Measurements from ENCODE around the gene MIXL1. TPM values are rescaled to one million over a fixed set of nuclear protein-coding genes. Genes with fewer than 3 reads are reported as not detected.
"Not testable (repeated sequence)": the region's sequence is repeated elsewhere in the genome, so short reads cannot be mapped to it uniquely, and the experiment has no call there.

MIXL1 gene
- total RNA-seq, 4 donors from 2014 or later: 0.32 TPM; not detected in 3

GRCh38 chr1:226250511-226250910 lies 27.0 kb downstream of the MIXL1 start:
- in situ Hi-C loops (cut with MboI; ENCODE audit: low pct_ligation_motif_present in 1 of 4, low pct_unique_long_range_greater_than_20kb in 1 of 4, low sequenced_read_pairs in 3 of 4): no loop called here
- Histone ChIP-seq H3K36me3 (no peaks in the 10 kb centered on the region), H3K27ac (no peak overlapping the region), H3K4me3 (no peak overlapping the region), H3K4me1 (peaks cover 0 to 6% (median 0%) of the 10 kb centered on the region in 4 donors), H3K27me3 (no peaks in the 10 kb centered on the region), H3K9me3 (no peaks in the 10 kb centered on the region)
- intact Hi-C loops (cut with DNase I; ENCODE audit: low total_unique reads): no loop called here
- DNase-seq: no peak
- TF ChIP-seq POLR2AphosphoS5 (IDR thresholded peaks at IDR 0.05) (no peak), CTCF (IDR thresholded peaks at IDR 0.05) (no peak), EP300 (IDR thresholded peaks at IDR 0.05; ENCODE audit: low read depth) (no peak), POLR2A (IDR thresholded peaks at IDR 0.05) (no peak)
- 96 to 100% methylated on average over 1 of the region's 1 CpG for WGBS, 2 donors (ENCODE audit: low coverage in 1 of 2)

DNA sequence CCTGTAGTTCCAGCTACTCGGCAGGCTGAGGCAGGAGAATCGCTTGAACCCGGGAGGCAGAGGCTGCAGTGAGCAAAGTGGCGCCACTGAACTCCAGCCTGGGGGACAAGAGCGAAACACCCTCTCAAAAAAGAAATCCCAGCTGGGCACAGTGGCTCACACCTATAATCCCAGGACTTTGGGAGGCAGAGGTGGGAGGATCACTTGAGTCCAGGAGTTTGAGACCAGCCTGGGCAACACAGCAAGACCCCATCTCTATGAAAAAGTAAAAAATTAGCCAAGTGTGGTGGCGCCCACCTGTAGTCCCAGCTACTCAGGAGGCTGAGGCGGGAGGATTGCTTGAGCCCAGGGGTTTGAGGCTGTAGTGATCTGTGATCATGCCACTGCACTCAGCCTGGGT lies 29.4 kb downstream of the MIXL1 start:
- 98 to 100% methylated on average over 2 to 7 of the region's 7 CpGs for WGBS, 2 donors (ENCODE audit: low coverage in 1 of 2)
- H3K36me3 ChIP-seq; H3K9me3 ChIP-seq; H3K4me1 ChIP-seq; in situ Hi-C loops (cut with MboI; ENCODE audit: low pct_ligation_motif_present in 1 of 4, low pct_unique_long_range_greater_than_20kb in 1 of 4, low sequenced_read_pairs in 3 of 4); intact Hi-C loops (cut with DNase I; ENCODE audit: low total_unique reads); DNase-seq; H3K27ac ChIP-seq; H3K4me3 ChIP-seq; H3K27me3 ChIP-seq: not testable (repeated sequence)

- 98 to 100% methylated on average over 1 to 4 of the region's 4 CpGs for WGBS, 2 donors (ENCODE audit: low coverage in 1 of 2)
- TF ChIP-seq POLR2AphosphoS5 (IDR thresholded peaks at IDR 0.05) (no peak), CTCF (IDR thresholded peaks at IDR 0.05) (no peak), EP300 (IDR thresholded peaks at IDR 0.05; ENCODE audit: low read depth) (no peak), POLR2A (IDR thresholded peaks at IDR 0.05) (no peak)
- no peak overlapping the region for H3K27ac ChIP-seq
- intact Hi-C loops (cut with DNase I; ENCODE audit: low total_unique reads) (no loop called here), in situ Hi-C loops (cut with MboI; ENCODE audit: low pct_ligation_motif_present in 1 of 4, low pct_unique_long_range_greater_than_20kb in 1 of 4, low sequenced_read_pairs in 3 of 4) (no loop called here)
- no peaks in the 10 kb centered on the region for H3K4me1 ChIP-seq
- no peaks in the 10 kb centered on the region for H3K9me3 ChIP-seq
- DNase-seq: no peak
- no peaks in the 10 kb centered on the region for H3K36me3 ChIP-seq
- H3K4me3 ChIP-seq: no peak overlapping the region
- no peaks in the 10 kb centered on the region for H3K27me3 ChIP-seq
These were observed 30.5 kb downstream of the MIXL1 start for GRCh38 chr1:226253933-226254332.

GRCh38 chr1:226255380-226255779 lies 31.9 kb downstream of the MIXL1 start:
- Histone ChIP-seq H3K4me3 (no peak overlapping the region), H3K27ac (no peak overlapping the region), H3K9me3 (no peaks in the 10 kb centered on the region), H3K36me3 (no peaks in the 10 kb centered on the region), H3K4me1 (no peaks in the 10 kb centered on the region), H3K27me3 (no peaks in the 10 kb centered on the region)
- intact Hi-C loops (cut with DNase I; ENCODE audit: low total_unique reads) (no loop called here), in situ Hi-C loops (cut with MboI; ENCODE audit: low pct_ligation_motif_present in 1 of 4, low pct_unique_long_range_greater_than_20kb in 1 of 4, low sequenced_read_pairs in 3 of 4) (no loop called here)
- DNase-seq: no peak
- 82 to 87% methylated on average over 3 of the region's 3 CpGs for WGBS, 2 donors (ENCODE audit: low coverage in 1 of 2)
- TF ChIP-seq POLR2A (IDR thresholded peaks at IDR 0.05): no peak

GRCh38 chr1:226261818-226262217 lies 38.4 kb downstream of the MIXL1 start:
- no peak for DNase-seq
- peaks cover 0 to 2% of the 10 kb centered on the region in 2 donors for H3K9me3 ChIP-seq
- no peak overlapping the region for H3K4me3 ChIP-seq
- H3K27ac ChIP-seq: no peak overlapping the region
- 94% methylated on average over 1 of the region's 1 CpG; no CpG with 5 or more reads in 1 of the 2 donors for WGBS, 2 donors (ENCODE audit: low coverage in 1 of 2)
- intact Hi-C loops (cut with DNase I; ENCODE audit: low total_unique reads): no loop called here
- no peaks in the 10 kb centered on the region for H3K27me3 ChIP-seq
- TF ChIP-seq POLR2A (IDR thresholded peaks at IDR 0.05): no peak
- TF ChIP-seq CTCF (IDR thresholded peaks at IDR 0.05): no peak
- no peak for TF ChIP-seq POLR2AphosphoS5 (IDR thresholded peaks at IDR 0.05)
- no peak for TF ChIP-seq EP300 (IDR thresholded peaks at IDR 0.05; ENCODE audit: low read depth)
- in situ Hi-C loops (cut with MboI; ENCODE audit: low pct_ligation_motif_present in 1 of 4, low pct_unique_long_range_greater_than_20kb in 1 of 4, low sequenced_read_pairs in 3 of 4): no loop called here
- no peaks in the 10 kb centered on the region for H3K4me1 ChIP-seq
- H3K36me3 ChIP-seq: peaks cover 0 to 4% (median 0%) of the 10 kb centered on the region in 4 donors
